Inferior parietal cortex (tissue), 1 donor: ENCODE data around the gene LHFPL6.

Experiments
- DNase-seq: peaks from one replicate; pipeline ENCODE4 v3.0.0-alpha.2; 2016; ENCODE audit errors: extremely low spot score

LHFPL6 gene

GRCh38 chr13:39515224-39515714 is 87.7 kb downstream of the LHFPL6 start:
- DNase-seq, result no peak

DNA sequence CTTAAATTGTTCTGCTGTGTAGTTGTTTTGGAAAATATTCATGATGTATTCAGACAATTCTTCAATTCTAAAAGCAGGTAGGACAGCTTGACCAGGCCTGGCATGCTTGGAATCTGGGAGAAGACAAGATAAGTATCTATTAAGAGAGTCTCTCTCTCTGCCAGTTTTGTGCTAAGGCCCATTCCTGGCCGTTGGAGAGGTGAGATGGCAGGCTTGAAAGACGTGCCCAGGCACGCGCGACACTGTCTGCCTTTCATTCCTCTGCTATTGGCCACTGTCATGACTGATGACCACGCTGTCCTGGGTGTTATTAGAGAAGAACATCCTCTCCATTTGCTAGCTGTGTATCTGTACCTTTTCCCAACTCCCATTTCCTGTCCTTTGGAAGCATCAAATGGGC is 90.3 kb downstream of the LHFPL6 start:
- no peak for DNase-seq

DNA sequence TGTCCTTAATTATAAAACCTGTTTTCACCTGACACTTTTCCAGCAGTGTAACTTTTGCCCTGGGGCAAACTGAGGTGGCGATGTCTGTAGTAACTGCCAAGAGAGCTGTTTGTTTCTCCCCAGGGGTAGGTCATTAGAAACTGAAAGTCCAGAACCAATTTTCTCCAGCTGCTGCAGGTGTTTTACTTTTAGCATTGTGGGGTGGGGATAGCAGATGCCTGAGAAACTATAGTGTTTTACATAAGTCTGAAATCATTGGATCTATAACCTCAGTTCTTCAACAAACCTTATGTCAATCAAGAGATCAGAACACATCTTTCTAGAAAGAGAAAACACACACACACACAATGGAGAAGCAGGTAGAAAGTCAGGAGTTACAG is 92.7 kb downstream of the LHFPL6 start:
- no peak for DNase-seq

DNA sequence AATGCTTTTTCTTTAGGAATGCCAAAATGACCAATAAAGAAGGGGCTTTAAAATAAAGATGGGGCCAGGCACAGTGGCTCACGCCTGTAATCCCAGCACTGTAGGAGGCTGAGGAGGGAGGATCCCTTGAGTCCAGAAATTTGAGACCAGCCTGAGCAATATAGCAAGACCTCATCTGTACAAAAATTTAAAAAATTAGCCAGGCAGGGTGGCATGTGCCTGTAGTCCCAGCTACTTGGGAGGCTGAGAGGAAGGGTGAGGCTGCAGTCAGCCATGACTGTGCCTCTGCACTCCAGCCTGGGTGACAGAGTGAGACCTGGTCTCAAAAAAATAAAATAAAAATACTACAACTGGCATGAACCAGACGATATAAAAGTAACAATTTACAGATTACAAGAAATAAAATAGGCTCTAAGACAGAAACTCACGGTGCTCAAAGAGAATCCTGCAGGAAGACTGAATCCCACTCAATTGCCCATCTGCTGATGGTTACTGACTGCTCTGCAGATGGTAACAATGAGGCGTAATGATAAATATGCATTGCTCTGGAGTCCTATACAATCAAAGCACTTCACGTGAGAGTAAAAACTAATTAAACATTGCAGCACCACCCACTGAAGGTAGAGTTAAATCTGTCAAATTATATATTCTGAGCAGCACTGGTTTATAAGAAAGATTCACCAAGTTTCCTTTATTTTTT is 93.2 kb downstream of the LHFPL6 start:
- DNase-seq, result no peak

- no peak for DNase-seq
These were observed 96.2 kb downstream of the LHFPL6 start for GRCh38 chr13:39506559-39507390.

DNA sequence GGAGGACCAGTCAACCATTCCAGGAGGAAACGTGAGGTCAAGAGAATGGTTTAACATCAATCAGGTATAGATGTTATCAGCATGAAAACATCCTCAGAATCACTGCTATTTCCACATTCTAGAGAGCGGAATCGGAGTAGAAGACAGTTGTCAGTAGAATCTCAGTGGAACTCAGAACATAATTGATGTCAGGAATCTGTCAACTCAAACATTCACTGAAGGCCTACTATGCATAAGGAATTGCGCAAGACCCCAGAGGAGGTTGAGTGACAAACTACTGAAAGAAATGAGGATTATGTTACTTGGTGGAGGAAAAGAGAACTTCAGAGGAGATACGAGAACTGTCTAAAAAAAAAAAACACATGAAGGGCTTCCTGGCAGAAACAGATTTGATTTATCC is 97.8 kb downstream of the LHFPL6 start:
- DNase-seq, result no peak

DNA sequence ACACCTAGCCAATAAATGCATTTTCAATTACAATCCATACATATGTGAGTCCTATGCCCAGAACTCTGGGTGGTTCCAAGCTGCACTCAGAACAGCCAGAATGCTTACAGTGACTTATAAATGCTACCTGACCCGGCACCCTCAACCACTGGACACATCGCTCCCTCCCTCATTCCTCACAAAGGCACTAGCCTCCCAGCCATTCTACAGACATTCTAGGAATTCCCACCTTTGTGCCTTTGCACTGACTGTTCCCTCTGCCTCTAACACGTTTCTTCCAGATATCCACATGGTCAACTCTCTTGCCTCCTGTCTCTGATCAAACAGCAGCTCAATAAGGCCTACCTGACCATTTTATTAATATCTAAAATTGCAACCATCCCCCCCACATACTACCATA is 99.9 kb downstream of the LHFPL6 start:
- DNase-seq, result no peak

DNA sequence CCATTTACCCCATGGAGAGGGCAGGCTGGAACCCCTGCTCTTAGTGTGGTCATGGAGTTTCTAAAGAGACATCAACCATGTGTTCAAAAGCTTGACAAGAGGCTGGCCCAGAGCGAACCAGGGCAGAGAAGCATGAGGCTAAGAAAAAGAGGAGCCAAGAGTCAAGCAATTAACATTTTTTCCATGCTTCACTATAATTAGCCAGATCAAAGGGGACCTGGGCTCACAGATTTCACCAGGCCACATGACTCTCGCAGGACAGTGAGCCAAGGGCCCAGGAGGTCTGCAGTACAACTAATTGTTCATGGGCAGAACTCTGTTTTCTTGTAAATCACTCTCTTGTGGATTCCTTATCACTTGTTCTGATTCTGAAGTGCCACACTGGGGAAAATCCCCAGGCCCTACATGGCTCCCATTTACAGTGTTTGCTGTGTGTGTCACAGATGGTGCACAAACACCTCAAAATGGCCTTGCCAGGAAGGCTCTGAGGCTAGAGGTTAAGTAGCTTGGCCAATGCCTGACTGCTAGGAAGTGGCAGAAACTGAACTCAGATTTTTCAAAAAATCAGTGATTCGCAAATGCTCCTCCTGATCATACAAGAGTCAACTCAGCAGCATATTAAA is 101.2 kb downstream of the LHFPL6 start:
- DNase-seq, result no peak

GRCh38 chr13:39499604-39500003 is 103.4 kb downstream of the LHFPL6 start:
- no peak for DNase-seq

GRCh38 chr13:39498471-39499114 is 104.4 kb downstream of the LHFPL6 start:
- DNase-seq, result no peak

GRCh38 chr13:39496506-39496905 is 106.5 kb downstream of the LHFPL6 start:
- no peak for DNase-seq

DNA sequence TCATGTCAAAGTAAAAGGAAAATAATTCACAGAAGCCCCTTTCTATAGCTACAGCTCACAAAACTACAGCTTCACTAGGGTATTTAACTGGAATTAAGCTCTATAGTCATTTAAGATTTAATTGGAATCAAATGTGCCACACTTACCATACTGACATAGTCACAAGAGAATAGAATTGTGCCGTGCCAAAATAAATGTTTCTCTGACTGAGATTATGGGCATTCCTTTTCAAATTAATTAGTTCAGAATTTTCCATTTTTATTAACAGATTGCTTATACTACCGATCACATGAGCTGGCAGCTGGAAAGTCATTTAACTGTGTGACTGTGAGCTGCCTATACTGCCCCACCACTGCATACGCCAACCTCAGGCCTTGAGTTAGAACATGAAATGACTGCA is 108.4 kb downstream of the LHFPL6 start:
- no peak for DNase-seq

DNA sequence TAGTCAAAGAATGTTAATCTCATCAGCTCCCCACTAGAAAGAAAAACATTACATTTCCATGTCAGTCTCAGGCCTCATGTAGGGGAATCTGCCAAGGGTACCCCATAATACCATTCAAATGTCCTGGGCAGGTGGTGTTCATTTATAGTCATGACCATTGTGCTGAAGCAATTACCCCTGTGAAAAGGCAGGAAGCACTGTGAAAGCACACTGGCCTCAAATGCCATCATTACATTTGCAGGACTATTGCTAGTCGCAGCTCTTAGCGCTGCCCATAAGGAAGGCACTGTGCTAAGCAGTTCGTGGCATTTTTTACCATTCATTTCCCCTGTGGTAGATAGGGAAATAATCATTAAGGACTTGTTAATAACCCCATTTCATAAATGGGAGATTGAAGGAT is 109.0 kb downstream of the LHFPL6 start:
- DNase-seq, result no peak

GRCh38 chr13:39490136-39490535 is 112.9 kb downstream of the LHFPL6 start:
- DNase-seq, result no peak

GRCh38 chr13:39486758-39487157 is 116.2 kb downstream of the LHFPL6 start:
- no peak for DNase-seq

DNA sequence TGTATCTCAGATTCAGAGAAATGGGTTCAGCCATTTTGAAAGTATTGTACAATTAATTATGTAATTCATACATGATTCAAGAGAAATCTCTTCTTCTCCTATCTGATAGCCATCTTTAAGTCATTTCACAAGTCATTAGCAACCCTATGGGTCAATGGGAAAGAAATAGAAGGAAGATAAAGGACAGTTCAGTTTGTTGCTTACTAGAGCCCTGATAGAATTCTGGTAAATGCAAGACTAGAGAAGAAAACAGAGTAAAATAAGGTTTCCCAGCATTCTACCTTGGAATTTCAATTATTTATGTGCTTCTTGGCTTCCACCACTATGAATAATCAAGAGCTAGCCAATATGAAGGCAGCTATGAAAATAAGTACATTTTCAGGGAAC is 117.7 kb downstream of the LHFPL6 start:
- DNase-seq, result no peak

- peak; percentile 24 for DNase-seq
These were observed 118.3 kb downstream of the LHFPL6 start for GRCh38 chr13:39484506-39485313.

GRCh38 chr13:39483326-39483725 is 119.7 kb downstream of the LHFPL6 start:
- DNase-seq, result no peak

GRCh38 chr13:39481491-39481890 is 121.5 kb downstream of the LHFPL6 start:
- no peak for DNase-seq

- DNase-seq, result no peak
These were observed 128.4 kb downstream of the LHFPL6 start for GRCh38 chr13:39474600-39474999.

DNA sequence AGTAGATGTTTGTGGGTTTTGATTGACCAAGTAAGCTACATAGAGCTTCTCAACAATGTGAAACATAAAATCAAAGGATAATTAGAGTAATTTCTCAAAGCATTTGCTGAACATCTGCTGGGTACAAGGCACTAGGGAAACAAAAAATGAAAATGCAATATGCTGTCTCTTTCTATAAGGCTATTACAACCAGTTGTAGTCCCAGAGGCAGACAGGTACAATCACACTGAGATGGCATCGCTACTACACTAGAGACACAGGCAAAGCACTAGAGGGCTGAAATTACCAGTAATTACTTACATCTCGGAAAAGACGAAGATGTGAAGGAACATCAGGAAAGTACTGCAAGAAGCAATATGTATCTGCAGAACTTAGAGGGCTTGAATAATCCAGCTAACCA is 133.3 kb downstream of the LHFPL6 start:
- DNase-seq, result no peak
